Measurements from ENCODE around the gene MISP. TPM values are rescaled to one million over a fixed set of nuclear protein-coding genes. Genes with fewer than 3 reads are reported as not detected.

Gene MISP
- total RNA-seq, 1 donor from 2014 or later, result not detected

GRCh38 chr19:710767-711166 is 40.1 kb upstream of the MISP start:
- Histone ChIP-seq H3K36me3 (ENCODE audit: control insufficient read depth in 3 of 3, insufficient read depth in 3 of 3, low read length in 3 of 3) (peaks cover 0 to 2% (median 0%) of the 10 kb centered on the region in 3 donors), H3K9ac (ENCODE audit: low read depth in 1 of 3, low read length in 3 of 3) (no peak overlapping the region), H3K4me1 (ENCODE audit: control insufficient read depth in 3 of 3, insufficient read depth in 3 of 3, low read length in 3 of 3) (peaks cover 0 to 2% (median 0%) of the 10 kb centered on the region in 3 donors), H3K4me3 (ENCODE audit: low read length in 3 of 3) (no peak overlapping the region), H3K27ac (ENCODE audit: low read depth, low read length) (peak overlapping the region; percentile 36), H3K9me3 (ENCODE audit: control insufficient read depth in 3 of 3, low read length in 3 of 3) (peaks cover 3 to 6% (median 5%) of the 10 kb centered on the region in 3 donors), H3K27me3 (ENCODE audit: control insufficient read depth in 3 of 3, insufficient read depth in 3 of 3, low read length in 3 of 3) (peaks cover 5 to 18% (median 12%) of the 10 kb centered on the region in 3 donors)

DNA sequence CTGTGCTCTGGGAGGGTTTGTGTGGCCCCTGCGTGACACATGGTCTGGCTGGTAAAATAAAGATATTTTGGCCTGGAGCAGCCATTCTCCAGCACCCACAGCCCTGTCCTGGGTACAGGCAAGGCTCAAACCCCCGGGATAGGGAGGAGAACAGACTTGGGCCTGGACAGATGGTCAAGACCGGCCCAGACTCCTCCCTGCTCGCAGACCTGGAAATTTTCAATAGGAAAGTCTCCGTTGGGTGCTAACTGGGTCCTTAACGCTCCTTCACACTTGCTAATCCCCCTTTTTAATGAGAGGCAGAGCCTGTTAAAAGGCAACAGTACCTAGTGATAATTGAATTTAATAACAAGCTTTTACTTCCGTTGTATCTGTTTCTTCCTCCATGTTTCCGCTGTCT is 39.7 kb upstream of the MISP start:
- peaks cover 3 to 6% (median 5%) of the 10 kb centered on the region in 3 donors for H3K9me3 ChIP-seq (ENCODE audit: control insufficient read depth in 3 of 3, low read length in 3 of 3)
- H3K4me3 ChIP-seq (ENCODE audit: low read length in 3 of 3), result no peak overlapping the region
- H3K4me1 ChIP-seq (ENCODE audit: control insufficient read depth in 3 of 3, insufficient read depth in 3 of 3, low read length in 3 of 3), result peaks cover 0 to 2% (median 0%) of the 10 kb centered on the region in 3 donors
- H3K9ac ChIP-seq (ENCODE audit: low read depth in 1 of 3, low read length in 3 of 3), result no peak overlapping the region
- peaks cover 5 to 19% (median 12%) of the 10 kb centered on the region in 3 donors for H3K27me3 ChIP-seq (ENCODE audit: control insufficient read depth in 3 of 3, insufficient read depth in 3 of 3, low read length in 3 of 3)
- H3K36me3 ChIP-seq (ENCODE audit: control insufficient read depth in 3 of 3, insufficient read depth in 3 of 3, low read length in 3 of 3), result peaks cover 0 to 2% (median 0%) of the 10 kb centered on the region in 3 donors
- H3K27ac ChIP-seq (ENCODE audit: low read depth, low read length), result peak overlapping the region; percentile 36

- Histone ChIP-seq H3K9me3 (ENCODE audit: control insufficient read depth in 3 of 3, low read length in 3 of 3) (peaks cover 3 to 6% (median 3%) of the 10 kb centered on the region in 3 donors), H3K4me3 (ENCODE audit: low read length in 3 of 3) (no peak overlapping the region), H3K36me3 (ENCODE audit: control insufficient read depth in 3 of 3, insufficient read depth in 3 of 3, low read length in 3 of 3) (peaks cover 0 to 2% (median 0%) of the 10 kb centered on the region in 3 donors), H3K27ac (ENCODE audit: low read depth, low read length) (no peak overlapping the region), H3K27me3 (ENCODE audit: control insufficient read depth in 3 of 3, insufficient read depth in 3 of 3, low read length in 3 of 3) (peaks cover 11 to 15% (median 14%) of the 10 kb centered on the region in 3 donors), H3K9ac (ENCODE audit: low read depth in 1 of 3, low read length in 3 of 3) (no peak overlapping the region), H3K4me1 (ENCODE audit: control insufficient read depth in 3 of 3, insufficient read depth in 3 of 3, low read length in 3 of 3) (peaks cover 0 to 2% (median 0%) of the 10 kb centered on the region in 3 donors)
These were observed 35.6 kb upstream of the MISP start for GRCh38 chr19:715347-715746.

DNA sequence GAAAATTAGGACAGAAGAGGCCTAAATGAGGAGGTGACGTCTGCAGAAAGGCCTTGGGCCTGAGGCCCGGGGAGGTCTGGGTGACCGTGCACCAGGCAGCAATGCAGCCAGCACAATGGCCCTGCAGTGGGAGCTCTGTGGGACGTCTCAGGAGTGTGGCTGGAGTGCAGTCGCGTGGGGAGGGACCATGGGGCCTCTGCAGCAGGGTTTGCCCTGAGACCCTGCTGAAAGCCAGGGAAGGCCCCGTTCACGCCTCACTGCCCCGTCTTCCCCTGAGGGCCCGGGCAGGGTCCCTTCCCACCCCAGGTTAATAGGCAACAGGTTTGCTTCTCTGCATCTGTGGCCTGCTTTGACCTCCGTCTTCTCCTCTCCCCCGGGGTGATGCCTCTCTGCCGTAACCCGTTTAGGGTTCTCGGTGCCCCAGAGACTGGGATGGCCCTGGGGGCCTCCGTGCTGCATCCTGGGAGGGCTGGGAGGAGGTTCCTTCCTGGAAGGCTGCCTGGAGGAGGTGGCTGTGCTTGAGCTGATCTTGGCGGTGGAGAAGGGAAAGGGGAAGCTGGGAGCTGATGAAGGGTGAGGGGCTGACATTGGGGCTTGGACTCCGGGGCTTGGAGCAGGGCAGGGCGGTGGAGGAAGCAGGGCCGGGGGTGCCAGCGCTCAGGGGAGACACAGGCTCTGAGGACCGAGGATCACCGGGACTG is 32.5 kb upstream of the MISP start:
- peaks cover 0 to 2% (median 0%) of the 10 kb centered on the region in 3 donors for H3K36me3 ChIP-seq (ENCODE audit: control insufficient read depth in 3 of 3, insufficient read depth in 3 of 3, low read length in 3 of 3)
- H3K27me3 ChIP-seq (ENCODE audit: control insufficient read depth in 3 of 3, insufficient read depth in 3 of 3, low read length in 3 of 3), result peaks cover 11 to 22% (median 19%) of the 10 kb centered on the region in 3 donors
- H3K27ac ChIP-seq (ENCODE audit: low read depth, low read length), result peak overlapping the region; percentile 64
- no peak overlapping the region for H3K4me3 ChIP-seq (ENCODE audit: low read length in 3 of 3)
- H3K4me1 ChIP-seq (ENCODE audit: control insufficient read depth in 3 of 3, insufficient read depth in 3 of 3, low read length in 3 of 3), result peaks cover 0 to 4% (median 4%) of the 10 kb centered on the region in 3 donors
- no peak overlapping the region for H3K9ac ChIP-seq (ENCODE audit: low read depth in 1 of 3, low read length in 3 of 3)
- H3K9me3 ChIP-seq (ENCODE audit: control insufficient read depth in 3 of 3, low read length in 3 of 3), result peaks cover 3 to 6% (median 3%) of the 10 kb centered on the region in 3 donors

- H3K9me3 ChIP-seq (ENCODE audit: control insufficient read depth in 3 of 3, low read length in 3 of 3), result peaks cover 3 to 6% (median 3%) of the 10 kb centered on the region in 3 donors
- peaks cover 0 to 4% (median 4%) of the 10 kb centered on the region in 3 donors for H3K4me1 ChIP-seq (ENCODE audit: control insufficient read depth in 3 of 3, insufficient read depth in 3 of 3, low read length in 3 of 3)
- no peak overlapping the region for H3K9ac ChIP-seq (ENCODE audit: low read depth in 1 of 3, low read length in 3 of 3)
- H3K27me3 ChIP-seq (ENCODE audit: control insufficient read depth in 3 of 3, insufficient read depth in 3 of 3, low read length in 3 of 3), result peaks cover 11 to 22% (median 19%) of the 10 kb centered on the region in 3 donors
- peaks cover 0 to 2% (median 0%) of the 10 kb centered on the region in 3 donors for H3K36me3 ChIP-seq (ENCODE audit: control insufficient read depth in 3 of 3, insufficient read depth in 3 of 3, low read length in 3 of 3)
- H3K27ac ChIP-seq (ENCODE audit: low read depth, low read length), result peak overlapping the region; percentile 64
- no peak overlapping the region for H3K4me3 ChIP-seq (ENCODE audit: low read length in 3 of 3)
These were observed 31.9 kb upstream of the MISP start for GRCh38 chr19:718991-719512.

DNA sequence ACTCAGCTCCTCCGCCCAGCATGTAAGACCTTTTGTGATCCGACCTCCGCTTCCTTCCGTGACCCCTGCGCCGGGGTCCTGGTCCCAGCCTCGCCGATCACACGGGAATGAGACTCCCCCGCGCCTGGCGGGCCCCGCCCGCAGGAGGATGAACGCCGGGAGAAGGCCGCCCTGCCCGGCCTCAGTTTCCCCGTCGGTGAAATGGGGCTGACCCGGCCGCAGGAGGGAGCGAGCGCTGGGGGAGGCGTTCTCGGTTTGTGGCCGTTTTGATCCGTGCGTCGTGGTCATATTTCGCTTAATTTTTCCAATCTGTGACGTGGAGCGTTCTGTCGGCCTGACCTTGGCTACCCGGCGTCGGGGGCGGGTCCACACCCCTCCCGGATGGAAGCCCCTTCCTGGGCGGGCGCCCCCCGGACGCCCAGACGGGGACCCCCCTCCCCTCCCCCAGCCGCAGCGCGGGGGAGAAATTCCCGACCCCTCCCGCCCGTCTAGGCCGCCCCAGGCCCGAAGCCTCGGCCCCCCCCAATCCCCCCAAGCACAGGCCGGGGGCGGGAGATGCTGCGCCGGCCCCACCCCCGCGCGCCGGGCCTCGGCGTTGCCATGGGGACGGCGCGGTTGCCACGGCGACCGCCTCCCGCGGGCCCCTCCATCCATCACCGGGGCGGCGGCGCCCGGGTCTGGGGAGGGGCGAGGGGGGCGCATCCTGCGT is 31.1 kb upstream of the MISP start:
- Histone ChIP-seq H3K9me3 (ENCODE audit: control insufficient read depth in 3 of 3, low read length in 3 of 3) (peaks cover 3 to 6% (median 3%) of the 10 kb centered on the region in 3 donors), H3K27ac (ENCODE audit: low read depth, low read length) (peak overlapping the region; percentile 64), H3K4me1 (ENCODE audit: control insufficient read depth in 3 of 3, insufficient read depth in 3 of 3, low read length in 3 of 3) (peaks cover 0 to 4% (median 4%) of the 10 kb centered on the region in 3 donors), H3K9ac (ENCODE audit: low read depth in 1 of 3, low read length in 3 of 3) (no peak overlapping the region), H3K36me3 (ENCODE audit: control insufficient read depth in 3 of 3, insufficient read depth in 3 of 3, low read length in 3 of 3) (peaks cover 0 to 2% (median 0%) of the 10 kb centered on the region in 3 donors), H3K27me3 (ENCODE audit: control insufficient read depth in 3 of 3, insufficient read depth in 3 of 3, low read length in 3 of 3) (peaks cover 11 to 22% (median 19%) of the 10 kb centered on the region in 3 donors), H3K4me3 (ENCODE audit: low read length in 3 of 3) (no peak overlapping the region)

DNA sequence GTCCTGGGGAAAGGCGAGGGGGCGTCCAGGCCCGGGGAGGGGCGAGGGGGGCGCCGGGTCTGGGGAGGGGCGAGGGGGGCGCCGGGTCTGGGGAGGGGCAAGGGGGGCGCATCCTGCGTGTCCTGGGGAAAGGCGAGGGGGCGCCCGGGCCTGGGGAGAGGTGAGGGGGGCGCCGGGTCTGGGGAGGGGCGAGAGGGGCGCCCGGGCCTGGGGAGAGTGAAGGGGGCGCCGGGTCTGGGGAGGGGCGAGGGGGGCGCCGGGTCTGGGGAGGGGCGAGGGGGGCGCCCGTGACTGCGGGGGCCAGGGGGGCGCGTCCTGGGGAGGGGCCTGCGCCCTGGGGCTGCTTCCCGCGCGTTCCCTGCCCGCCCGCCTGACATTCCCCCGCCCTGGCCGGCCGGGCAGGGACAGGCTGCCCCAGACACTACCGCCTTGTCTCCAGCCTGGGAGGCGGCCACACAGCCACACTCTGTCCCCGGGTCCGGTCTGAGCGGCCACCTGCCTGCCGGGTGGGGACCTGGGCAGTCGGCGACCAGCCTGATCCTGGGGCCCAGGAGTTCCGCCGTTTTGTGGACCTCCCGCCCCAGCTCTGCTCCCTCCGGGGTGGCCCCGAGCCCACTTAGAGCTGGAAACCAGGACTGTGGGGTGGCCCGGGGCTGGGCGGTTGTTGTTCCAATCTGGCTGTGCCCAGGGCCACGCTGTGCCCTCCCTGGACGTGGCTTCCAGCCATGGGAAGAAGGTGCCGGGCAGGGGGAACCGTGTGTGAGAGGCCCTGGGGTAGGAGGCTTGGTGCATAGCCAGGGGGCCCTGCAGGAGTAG is 30.4 kb upstream of the MISP start:
- Histone ChIP-seq H3K9me3 (ENCODE audit: control insufficient read depth in 3 of 3, low read length in 3 of 3) (peaks cover 0 to 3% (median under 1%) of the 10 kb centered on the region in 3 donors), H3K4me3 (ENCODE audit: low read length in 3 of 3) (no peak overlapping the region), H3K4me1 (ENCODE audit: control insufficient read depth in 3 of 3, insufficient read depth in 3 of 3, low read length in 3 of 3) (peaks cover 0 to 4% (median 4%) of the 10 kb centered on the region in 3 donors), H3K27ac (ENCODE audit: low read depth, low read length) (no peak overlapping the region), H3K9ac (ENCODE audit: low read depth in 1 of 3, low read length in 3 of 3) (no peak overlapping the region), H3K27me3 (ENCODE audit: control insufficient read depth in 3 of 3, insufficient read depth in 3 of 3, low read length in 3 of 3) (peaks cover 12 to 19% (median 19%) of the 10 kb centered on the region in 3 donors), H3K36me3 (ENCODE audit: control insufficient read depth in 3 of 3, insufficient read depth in 3 of 3, low read length in 3 of 3) (no peaks in the 10 kb centered on the region)

- H3K27ac ChIP-seq (ENCODE audit: low read depth, low read length), result peak overlapping the region; percentile 40
These were observed 28.3 kb upstream of the MISP start for GRCh38 chr19:722553-723101.

GRCh38 chr19:723247-723646 is 27.7 kb upstream of the MISP start:
- Histone ChIP-seq H3K4me3 (ENCODE audit: low read length in 3 of 3) (no peak overlapping the region), H3K4me1 (ENCODE audit: control insufficient read depth in 3 of 3, insufficient read depth in 3 of 3, low read length in 3 of 3) (peaks cover 8 to 14% (median 8%) of the 10 kb centered on the region in 3 donors), H3K9ac (ENCODE audit: low read depth in 1 of 3, low read length in 3 of 3) (no peak overlapping the region), H3K27me3 (ENCODE audit: control insufficient read depth in 3 of 3, insufficient read depth in 3 of 3, low read length in 3 of 3) (peaks cover 20 to 27% (median 21%) of the 10 kb centered on the region in 3 donors), H3K36me3 (ENCODE audit: control insufficient read depth in 3 of 3, insufficient read depth in 3 of 3, low read length in 3 of 3) (peaks cover 0 to 2% (median 0%) of the 10 kb centered on the region in 3 donors), H3K27ac (ENCODE audit: low read depth, low read length) (no peak overlapping the region), H3K9me3 (ENCODE audit: control insufficient read depth in 3 of 3, low read length in 3 of 3) (no peaks in the 10 kb centered on the region)

More at GRCh38 chr19:722553-723101, 28.3 kb upstream of the MISP start:
- no peak overlapping the region for H3K9ac ChIP-seq (ENCODE audit: low read depth in 1 of 3, low read length in 3 of 3)
- no peaks in the 10 kb centered on the region for H3K9me3 ChIP-seq (ENCODE audit: control insufficient read depth in 3 of 3, low read length in 3 of 3)
- peaks cover 4 to 9% (median 8%) of the 10 kb centered on the region in 3 donors for H3K4me1 ChIP-seq (ENCODE audit: control insufficient read depth in 3 of 3, insufficient read depth in 3 of 3, low read length in 3 of 3)
- peaks cover 0 to 2% (median 0%) of the 10 kb centered on the region in 3 donors for H3K36me3 ChIP-seq (ENCODE audit: control insufficient read depth in 3 of 3, insufficient read depth in 3 of 3, low read length in 3 of 3)
- no peak overlapping the region for H3K4me3 ChIP-seq (ENCODE audit: low read length in 3 of 3)
- peaks cover 21 to 24% (median 22%) of the 10 kb centered on the region in 3 donors for H3K27me3 ChIP-seq (ENCODE audit: control insufficient read depth in 3 of 3, insufficient read depth in 3 of 3, low read length in 3 of 3)

Data from skeletal muscle tissue (tissue), 4 donors.